MM.1S (cell line): ENCODE results near the gene PRLHR.

Experiments
- DNase-seq: peaks from one replicate; pipeline ENCODE4 v3.0.0-alpha.2; 2015
- H2AFZ ChIP-seq: fragments of 300-600 bp; sonication (generic); 2 replicates; pipeline ENCODE4 v1.6.0; 2016; ENCODE audit warnings: antibody characterized with exemption, low read length
- H3F3A ChIP-seq: fragments of 300-600 bp; sonication (generic); 2 replicates; pipeline ENCODE4 v1.6.1; 2016; ENCODE audit warnings: mild to moderate bottlenecking, antibody characterized with exemption, low read length, moderate library complexity, mixed read lengths; ENCODE audit not compliant: insufficient read depth
- H3K27ac ChIP-seq: fragments of 300-600 bp; sonication (generic); 2 replicates; pipeline ENCODE4 v1.5.1; 2016; ENCODE audit warnings: mild to moderate bottlenecking, low read length
- H3K27me3 ChIP-seq: fragments of 300-600 bp; sonication (generic); replicated peaks from 2 replicates; pipeline ENCODE4 v1.6.0; 2016; ENCODE audit warnings: low read length; ENCODE audit not compliant: insufficient read depth
- H3K36me3 ChIP-seq: fragments of 300-600 bp; sonication (generic); replicated peaks from 2 replicates; pipeline ENCODE4 v1.6.1; 2016; ENCODE audit warnings: mild to moderate bottlenecking, low read length, mixed read lengths; ENCODE audit not compliant: insufficient read depth
- H3K4me1 ChIP-seq: fragments of 300-600 bp; sonication (generic); 2 replicates; pipeline ENCODE4 v1.6.1; 2016; ENCODE audit warnings: low read length, mixed read lengths
- H3K4me2 ChIP-seq: fragments of 300-600 bp; sonication (generic); 2 replicates; pipeline ENCODE4 v1.6.0; 2016; ENCODE audit warnings: low read depth, low read length
- H3K4me3 ChIP-seq: fragments of 300-600 bp; sonication (generic); 2 replicates; pipeline ENCODE4 v1.5.1; 2016; ENCODE audit warnings: low read length, mixed read lengths
- H3K79me2 ChIP-seq: fragments of 300-600 bp; sonication (generic); 2 replicates; pipeline ENCODE4 v1.6.1; 2016; ENCODE audit warnings: mixed run types, low read length, mixed read lengths
- H3K9ac ChIP-seq: fragments of 300-600 bp; sonication (generic); 2 replicates; pipeline ENCODE4 v1.6.1; 2016; ENCODE audit warnings: low read length, mixed read lengths
- H3K9me2 ChIP-seq: fragments of 300-600 bp; sonication (generic); replicated peaks from 2 replicates; pipeline ENCODE4 v1.6.1; 2016; ENCODE audit warnings: mild to moderate bottlenecking, low read length, mixed read lengths; ENCODE audit not compliant: insufficient read depth
- H3K9me3 ChIP-seq: fragments of 300-600 bp; sonication (generic); replicated peaks from 2 replicates; pipeline ENCODE4 v1.6.1; 2016; ENCODE audit warnings: mild to moderate bottlenecking, low read length, mixed read lengths; ENCODE audit not compliant: insufficient read depth
- H4K20me1 ChIP-seq: fragments of 300-600 bp; sonication (generic); 2 replicates; pipeline ENCODE4 v1.6.1; 2016; ENCODE audit warnings: mild to moderate bottlenecking, low read length, moderate library complexity, mixed read lengths; ENCODE audit not compliant: insufficient read depth
- CTCF ChIP-seq: fragments of 300-600 bp; sonication (generic); IDR thresholded peaks from 2 replicates; pipeline ENCODE4 v1.5.1; 2016; ENCODE audit warnings: antibody characterized with exemption, low read length, mixed read lengths
- EZH2 ChIP-seq: fragments of 300-600 bp; sonication (generic); optimal IDR thresholded peaks from 2 replicates; pipeline ENCODE3; 2017; ENCODE audit warnings: low read depth, mild to moderate bottlenecking, antibody characterized with exemption, low read length, mixed read lengths
- EZH2phosphoT487 ChIP-seq: fragments of 300-600 bp; sonication (generic); IDR thresholded peaks from 2 replicates; pipeline ENCODE4 v1.6.1; 2018; ENCODE audit warnings: antibody characterized with exemption, low read length

PRLHR gene

DNA sequence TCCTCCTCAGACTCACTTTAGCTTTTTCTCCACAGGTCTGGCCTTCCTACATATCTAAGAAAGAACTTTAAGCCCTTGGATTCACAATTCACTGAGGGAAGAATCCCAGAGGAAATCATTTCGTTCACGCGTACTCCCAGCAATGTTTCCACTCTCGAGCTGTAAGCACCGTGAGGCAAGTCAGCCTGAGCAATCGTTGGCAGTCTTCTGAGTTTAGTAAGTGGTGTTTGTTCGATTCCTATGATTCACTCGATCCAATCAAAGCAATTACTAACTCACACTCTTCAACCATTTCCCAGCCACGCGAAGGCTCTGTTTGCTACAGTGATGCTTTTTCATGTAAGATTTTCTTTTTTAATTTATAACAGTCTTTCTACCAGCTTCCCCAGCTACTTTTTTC is 10.2 kb upstream of the PRLHR start:
- Histone ChIP-seq H3K9ac (no peak overlapping the region), H3K36me3 (no peaks in the 10 kb centered on the region), H4K20me1 (no peaks in the 10 kb centered on the region), H3K79me2 (no peaks in the 10 kb centered on the region), H3K9me2 (no peaks in the 10 kb centered on the region), H3F3A (no peaks in the 10 kb centered on the region), H3K4me2 (no peak overlapping the region), H3K27ac (no peak overlapping the region), H3K27me3 (no peaks in the 10 kb centered on the region), H2AFZ (no peak overlapping the region), H3K4me3 (no peak overlapping the region), H3K9me3 (no peaks in the 10 kb centered on the region), H3K4me1 (no peaks in the 10 kb centered on the region)
- DNase-seq, result no peak
- TF ChIP-seq CTCF (no peak), EZH2phosphoT487 (no peak), EZH2 (no peak)

DNA sequence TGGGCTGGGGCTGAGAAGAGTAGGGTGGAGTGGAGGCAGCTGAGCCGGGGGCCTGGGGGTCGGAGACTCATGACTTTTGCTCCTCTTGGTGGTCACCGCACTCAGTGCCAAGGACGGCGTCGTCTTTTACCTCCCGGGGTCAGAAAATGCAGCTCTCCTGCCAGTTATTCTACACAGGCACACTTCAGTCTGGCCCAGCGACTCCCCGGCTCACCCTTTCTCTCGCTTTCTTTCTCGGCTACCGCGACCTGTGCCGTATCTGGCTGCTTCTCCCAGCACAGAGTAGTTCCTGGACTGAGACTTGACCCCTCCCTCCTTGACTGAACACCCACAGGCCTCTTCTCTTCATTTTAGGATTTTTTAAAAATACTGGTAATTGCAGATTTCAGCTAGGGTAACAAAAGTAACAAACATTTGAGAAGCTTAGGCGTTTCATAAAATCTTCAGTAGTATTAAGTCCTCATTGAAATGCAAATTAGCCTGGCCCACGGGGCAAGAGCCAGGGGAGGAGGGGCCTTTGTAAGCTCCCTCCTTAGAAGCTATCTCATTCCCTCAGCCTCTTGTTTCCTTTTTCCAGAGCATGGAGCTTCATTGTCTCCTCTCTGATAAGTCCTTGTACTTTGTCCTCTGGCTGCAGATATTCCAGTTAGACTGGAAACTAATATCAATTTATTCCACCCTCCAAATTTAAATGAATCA is 1.1 kb upstream of the PRLHR start:
- H3F3A ChIP-seq, result no peaks in the 10 kb centered on the region
- no peaks in the 10 kb centered on the region for H3K27me3 ChIP-seq
- no peak overlapping the region for H3K4me2 ChIP-seq
- no peak overlapping the region for H2AFZ ChIP-seq
- no peak for TF ChIP-seq CTCF
- no peak for TF ChIP-seq EZH2
- TF ChIP-seq EZH2phosphoT487, result no peak
- H3K4me3 ChIP-seq, result no peak overlapping the region
- no peaks in the 10 kb centered on the region for H3K9me2 ChIP-seq
- H3K79me2 ChIP-seq, result no peaks in the 10 kb centered on the region
- no peaks in the 10 kb centered on the region for H3K4me1 ChIP-seq
- H3K36me3 ChIP-seq, result no peaks in the 10 kb centered on the region
- H3K27ac ChIP-seq, result no peak overlapping the region
- DNase-seq, result no peak
- no peak overlapping the region for H3K9ac ChIP-seq
- H4K20me1 ChIP-seq, result no peaks in the 10 kb centered on the region
- no peaks in the 10 kb centered on the region for H3K9me3 ChIP-seq

- H3K27ac ChIP-seq, result no peak overlapping the region
- H3K9ac ChIP-seq, result no peak overlapping the region
- H3K27me3 ChIP-seq, result no peaks in the 10 kb centered on the region
- H3K4me1 ChIP-seq, result no peaks in the 10 kb centered on the region
- H2AFZ ChIP-seq, result no peak overlapping the region
- DNase-seq, result no peak
- H3K9me2 ChIP-seq, result no peaks in the 10 kb centered on the region
- no peak overlapping the region for H3K4me2 ChIP-seq
- no peaks in the 10 kb centered on the region for H3F3A ChIP-seq
- no peak for TF ChIP-seq CTCF
- TF ChIP-seq EZH2phosphoT487, result no peak
- TF ChIP-seq EZH2, result no peak
- no peaks in the 10 kb centered on the region for H4K20me1 ChIP-seq
- no peaks in the 10 kb centered on the region for H3K79me2 ChIP-seq
- no peak overlapping the region for H3K4me3 ChIP-seq
- H3K9me3 ChIP-seq, result no peaks in the 10 kb centered on the region
- H3K36me3 ChIP-seq, result no peaks in the 10 kb centered on the region
Observed at GRCh38 chr10:118595064-118595420, 406 bp downstream of the PRLHR start.
